Neural cell (in vitro differentiated cells): ENCODE data around the gene RELT. TPM values are rescaled to one million over a fixed set of nuclear protein-coding genes. Genes with fewer than 3 reads are reported as not detected.

Source experiments
- H2AFZ ChIP-seq: fragments of 200-600, 300-800 bp; sonication (generic), shearing (Covaris generic); 2 replicates; pipeline ENCODE4 v1.6.0; 2014; ENCODE audit warnings: low read depth, mild to moderate bottlenecking, antibody characterized with exemption, low read length, moderate library complexity
- H3F3A ChIP-seq: fragments of 200-600 bp; shearing (Covaris generic); 2 replicates; pipeline ENCODE4 v1.6.1; 2016; ENCODE audit warnings: mild to moderate bottlenecking, moderate library complexity, mixed read lengths, antibody characterized with exemption, low read length; ENCODE audit not compliant: insufficient read depth, poor library complexity, severe bottlenecking
- H3K27ac ChIP-seq: fragments of 200-600, 300-800 bp; sonication (generic), shearing (Covaris generic); 2 replicates; pipeline ENCODE4 v1.5.1; 2014; ENCODE audit warnings: mild to moderate bottlenecking, low read length, moderate library complexity
- H3K27me3 ChIP-seq: fragments of 300-800, 200-600 bp; sonication (generic), shearing (Covaris generic); 2 replicates; pipeline ENCODE4 v1.6.0; 2014; ENCODE audit warnings: mild to moderate bottlenecking, low read depth, low read length, moderate library complexity; ENCODE audit not compliant: insufficient read depth
- H3K36me3 ChIP-seq: fragments of 300-800, 200-600 bp; sonication (generic), shearing (Covaris generic); 2 replicates; pipeline ENCODE4 v1.5.1; 2014; ENCODE audit warnings: mild to moderate bottlenecking, antibody characterized with exemption, low read length, moderate library complexity; ENCODE audit not compliant: insufficient read depth
- H3K4me2 ChIP-seq: fragments of 300-800, 200-600 bp; sonication (generic), shearing (Covaris generic); 2 replicates; pipeline ENCODE4 v1.6.0; 2014; ENCODE audit warnings: mild to moderate bottlenecking, low read length
- H3K4me3 ChIP-seq: fragments of 300-800, 200-600 bp; sonication (generic), shearing (Covaris generic); 2 replicates; pipeline ENCODE4 v1.5.1; 2014; ENCODE audit warnings: mild to moderate bottlenecking, low read length, moderate library complexity
- H3K79me2 ChIP-seq: fragments of 200-600 bp; shearing (Covaris generic); replicated peaks from 2 replicates; pipeline ENCODE4 v1.6.0; 2014; ENCODE audit warnings: mild to moderate bottlenecking, low read length, moderate library complexity; ENCODE audit not compliant: insufficient read depth
- H3K9ac ChIP-seq: fragments of 300-800, 200-600 bp; sonication (generic), shearing (Covaris generic); 2 replicates; pipeline ENCODE4 v1.6.1; 2016; ENCODE audit warnings: mild to moderate bottlenecking, low read length, mixed read lengths
- H3K9me2 ChIP-seq: fragments of 200-600 bp; shearing (Covaris generic); 2 replicates; pipeline ENCODE4 v1.6.1; 2016; ENCODE audit warnings: mild to moderate bottlenecking, low read length, mixed read lengths; ENCODE audit not compliant: insufficient read depth
- H3K9me3 ChIP-seq: fragments of 200-600, 300-800 bp; sonication (generic), shearing (Covaris generic); 2 replicates; pipeline ENCODE4 v1.6.1; 2016; ENCODE audit warnings: mild to moderate bottlenecking, mixed run types, low read length, moderate library complexity, mixed read lengths
- H4K20me1 ChIP-seq: fragments of 200-600 bp; shearing (Covaris generic); 2 replicates; pipeline ENCODE4 v1.6.1; 2016; ENCODE audit warnings: mild to moderate bottlenecking, mixed run types; ENCODE audit not compliant: insufficient read depth
- EP300 ChIP-seq: fragments of 450-650 bp; conservative IDR thresholded peaks from 2 replicates; pipeline ENCODE4 v1.6.1; 2014; ENCODE audit warnings: antibody characterized with exemption, mild to moderate bottlenecking, moderate library complexity; ENCODE audit not compliant: poor library complexity, severe bottlenecking
- EZH2 ChIP-seq: fragments of 200-600, 300-800 bp; shearing (Covaris generic), sonication (generic); IDR thresholded peaks from 2 replicates; pipeline ENCODE4 v1.6.1; 2014; ENCODE audit warnings: antibody characterized with exemption, low read length, borderline replicate concordance, mild to moderate bottlenecking; ENCODE audit not compliant: insufficient read depth, poor library complexity, severe bottlenecking
- MXI1 ChIP-seq: fragments of 450-650 bp; conservative IDR thresholded peaks from 2 replicates; pipeline ENCODE4 v1.6.1; 2014; ENCODE audit warnings: antibody characterized with exemption, mild to moderate bottlenecking; ENCODE audit not compliant: poor library complexity, severe bottlenecking
- POLR2AphosphoS5 ChIP-seq: IDR thresholded peaks from 2 replicates; pipeline ENCODE4 v1.6.1; 2012
- RAD21 ChIP-seq: fragments of 450-650 bp; conservative IDR thresholded peaks from 2 replicates; pipeline ENCODE4 v1.6.1; 2014; ENCODE audit warnings: antibody characterized with exemption, mild to moderate bottlenecking, moderate library complexity
- SMC3 ChIP-seq: fragments of 450-650 bp; conservative IDR thresholded peaks from 2 replicates; pipeline ENCODE4 v1.6.1; 2014; ENCODE audit warnings: antibody characterized with exemption, mild to moderate bottlenecking, moderate library complexity; ENCODE audit not compliant: poor library complexity
- TAF1 ChIP-seq: IDR thresholded peaks from 2 replicates; pipeline ENCODE4 v1.6.1; 2012; ENCODE audit warnings: low read depth
- polyA plus RNA-seq: library from polyadenylated mRNA; depleted of rRNA; stranded (reverse); fragments of >200 nt; gene quantifications from 2 replicates; pipeline ENCODE4 v1.2.3, GENCODE V29; 2014
- TF ChIP-seq, protein P1 (sequence below): fragments of 450-650 bp; IDR thresholded peaks from 2 replicates; pipeline ENCODE4 v1.5.1; 2014; ENCODE audit warnings: antibody characterized with exemption, mild to moderate bottlenecking, moderate library complexity; ENCODE audit not compliant: poor library complexity, severe bottlenecking
- TF ChIP-seq, protein P2 (sequence below): IDR thresholded peaks from 2 replicates; pipeline ENCODE4 v1.6.1; 2012; ENCODE audit warnings: borderline replicate concordance

RELT gene
- polyA plus RNA-seq, 1 donor from 2014 or later, result 12.4 TPM

DNA sequence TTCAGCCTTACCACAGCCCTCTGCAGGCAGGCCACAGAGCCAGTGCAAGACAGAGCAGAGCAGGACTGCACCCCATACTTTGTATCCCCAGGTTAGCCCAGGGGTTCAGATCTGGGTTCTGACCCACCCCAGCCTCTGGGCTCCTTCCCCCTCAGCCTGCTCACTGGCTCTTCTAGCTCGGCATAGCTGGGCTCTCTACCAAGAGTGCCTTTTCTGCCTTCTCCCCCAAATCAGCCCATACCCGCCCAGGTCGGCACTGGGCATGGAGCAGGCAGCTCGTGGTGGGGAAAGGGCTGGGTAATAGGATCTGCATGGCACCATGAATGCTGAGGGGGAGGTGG, 8.3 kb downstream of the RELT start:
- Histone ChIP-seq H4K20me1 (no peaks in the 10 kb centered on the region), H3K36me3 (no peaks in the 10 kb centered on the region), H3K9me3 (no peaks in the 10 kb centered on the region), H3K4me2 (no peak overlapping the region), H3K79me2 (no peaks in the 10 kb centered on the region), H3K4me3 (no peak overlapping the region), H3F3A (no peaks in the 10 kb centered on the region), H3K27ac (no peak overlapping the region), H3K9me2 (no peaks in the 10 kb centered on the region), H2AFZ (no peak overlapping the region), H3K9ac (no peak overlapping the region), H3K27me3 (no peaks in the 10 kb centered on the region)
- no peak for TF ChIP-seq EZH2
- TF ChIP-seq EP300, result no peak
- TF ChIP-seq MXI1, result no peak
- TF ChIP-seq, protein P1, sequence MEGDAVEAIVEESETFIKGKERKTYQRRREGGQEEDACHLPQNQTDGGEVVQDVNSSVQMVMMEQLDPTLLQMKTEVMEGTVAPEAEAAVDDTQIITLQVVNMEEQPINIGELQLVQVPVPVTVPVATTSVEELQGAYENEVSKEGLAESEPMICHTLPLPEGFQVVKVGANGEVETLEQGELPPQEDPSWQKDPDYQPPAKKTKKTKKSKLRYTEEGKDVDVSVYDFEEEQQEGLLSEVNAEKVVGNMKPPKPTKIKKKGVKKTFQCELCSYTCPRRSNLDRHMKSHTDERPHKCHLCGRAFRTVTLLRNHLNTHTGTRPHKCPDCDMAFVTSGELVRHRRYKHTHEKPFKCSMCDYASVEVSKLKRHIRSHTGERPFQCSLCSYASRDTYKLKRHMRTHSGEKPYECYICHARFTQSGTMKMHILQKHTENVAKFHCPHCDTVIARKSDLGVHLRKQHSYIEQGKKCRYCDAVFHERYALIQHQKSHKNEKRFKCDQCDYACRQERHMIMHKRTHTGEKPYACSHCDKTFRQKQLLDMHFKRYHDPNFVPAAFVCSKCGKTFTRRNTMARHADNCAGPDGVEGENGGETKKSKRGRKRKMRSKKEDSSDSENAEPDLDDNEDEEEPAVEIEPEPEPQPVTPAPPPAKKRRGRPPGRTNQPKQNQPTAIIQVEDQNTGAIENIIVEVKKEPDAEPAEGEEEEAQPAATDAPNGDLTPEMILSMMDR, result no peak
- no peak for TF ChIP-seq TAF1
- TF ChIP-seq RAD21, result no peak
- TF ChIP-seq, protein P2, sequence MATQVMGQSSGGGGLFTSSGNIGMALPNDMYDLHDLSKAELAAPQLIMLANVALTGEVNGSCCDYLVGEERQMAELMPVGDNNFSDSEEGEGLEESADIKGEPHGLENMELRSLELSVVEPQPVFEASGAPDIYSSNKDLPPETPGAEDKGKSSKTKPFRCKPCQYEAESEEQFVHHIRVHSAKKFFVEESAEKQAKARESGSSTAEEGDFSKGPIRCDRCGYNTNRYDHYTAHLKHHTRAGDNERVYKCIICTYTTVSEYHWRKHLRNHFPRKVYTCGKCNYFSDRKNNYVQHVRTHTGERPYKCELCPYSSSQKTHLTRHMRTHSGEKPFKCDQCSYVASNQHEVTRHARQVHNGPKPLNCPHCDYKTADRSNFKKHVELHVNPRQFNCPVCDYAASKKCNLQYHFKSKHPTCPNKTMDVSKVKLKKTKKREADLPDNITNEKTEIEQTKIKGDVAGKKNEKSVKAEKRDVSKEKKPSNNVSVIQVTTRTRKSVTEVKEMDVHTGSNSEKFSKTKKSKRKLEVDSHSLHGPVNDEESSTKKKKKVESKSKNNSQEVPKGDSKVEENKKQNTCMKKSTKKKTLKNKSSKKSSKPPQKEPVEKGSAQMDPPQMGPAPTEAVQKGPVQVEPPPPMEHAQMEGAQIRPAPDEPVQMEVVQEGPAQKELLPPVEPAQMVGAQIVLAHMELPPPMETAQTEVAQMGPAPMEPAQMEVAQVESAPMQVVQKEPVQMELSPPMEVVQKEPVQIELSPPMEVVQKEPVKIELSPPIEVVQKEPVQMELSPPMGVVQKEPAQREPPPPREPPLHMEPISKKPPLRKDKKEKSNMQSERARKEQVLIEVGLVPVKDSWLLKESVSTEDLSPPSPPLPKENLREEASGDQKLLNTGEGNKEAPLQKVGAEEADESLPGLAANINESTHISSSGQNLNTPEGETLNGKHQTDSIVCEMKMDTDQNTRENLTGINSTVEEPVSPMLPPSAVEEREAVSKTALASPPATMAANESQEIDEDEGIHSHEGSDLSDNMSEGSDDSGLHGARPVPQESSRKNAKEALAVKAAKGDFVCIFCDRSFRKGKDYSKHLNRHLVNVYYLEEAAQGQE, result no peak
- TF ChIP-seq SMC3, result no peak
- no peak for TF ChIP-seq POLR2AphosphoS5

DNA sequence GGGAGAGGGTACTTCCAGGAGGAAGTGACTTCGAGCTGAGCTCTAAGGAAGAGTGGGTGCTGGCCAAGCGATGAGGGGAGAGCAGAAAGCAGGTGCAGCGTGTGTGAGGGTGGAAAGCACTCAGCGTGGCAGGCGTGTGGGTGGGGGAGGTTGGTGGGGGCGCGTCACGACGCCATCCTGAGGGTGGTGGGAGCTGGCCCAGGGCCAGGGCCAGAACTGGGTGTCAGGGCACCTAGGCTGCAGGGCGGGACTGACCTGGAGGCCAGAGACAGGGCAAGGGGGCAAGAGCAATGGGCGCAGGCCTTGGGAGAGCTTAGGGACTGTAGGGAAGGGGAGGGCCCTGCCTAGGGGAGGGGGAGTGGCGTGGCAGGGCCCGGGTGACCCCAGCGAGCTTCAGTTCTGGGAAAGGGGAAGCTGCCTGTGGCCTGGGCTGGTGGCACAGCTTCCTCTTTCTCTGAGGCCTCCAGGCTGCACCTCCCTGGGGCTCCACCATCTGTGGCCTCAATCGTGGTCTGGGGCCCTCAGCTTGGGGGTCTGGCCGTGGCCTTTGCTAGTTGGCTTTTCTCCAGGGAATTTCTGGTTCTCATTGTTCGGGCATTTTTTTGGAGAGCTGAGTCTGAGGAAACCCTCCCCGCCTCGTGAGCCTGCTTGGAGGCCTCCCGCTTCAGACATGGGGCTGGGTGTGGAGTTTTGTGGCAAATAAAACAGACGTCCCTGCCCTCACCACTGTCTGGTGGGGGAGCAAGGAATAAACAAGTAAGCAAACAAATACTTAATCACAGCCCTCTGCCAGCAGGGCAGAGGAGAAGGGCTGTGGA, 8.9 kb downstream of the RELT start:
- no peak overlapping the region for H3K4me2 ChIP-seq
- no peaks in the 10 kb centered on the region for H4K20me1 ChIP-seq
- no peak overlapping the region for H2AFZ ChIP-seq
- H3K36me3 ChIP-seq, result no peaks in the 10 kb centered on the region
- H3K27me3 ChIP-seq, result no peaks in the 10 kb centered on the region
- H3K9me2 ChIP-seq, result no peaks in the 10 kb centered on the region
- no peak overlapping the region for H3K4me3 ChIP-seq
- H3F3A ChIP-seq, result no peaks in the 10 kb centered on the region
- no peaks in the 10 kb centered on the region for H3K9me3 ChIP-seq
- TF ChIP-seq MXI1 (no peak), TAF1 (no peak), RAD21 (no peak), SMC3 (no peak), EP300 (no peak), POLR2AphosphoS5 (no peak), EZH2 (no peak)
- TF ChIP-seq, protein P1, result no peak
- TF ChIP-seq, protein P2, result no peak
- H3K9ac ChIP-seq, result no peak overlapping the region
- no peaks in the 10 kb centered on the region for H3K79me2 ChIP-seq
- no peak overlapping the region for H3K27ac ChIP-seq
